ENCODE results near the gene UHRF1. TPM values are rescaled to one million over a fixed set of nuclear protein-coding genes. Genes with fewer than 3 reads are reported as not detected.
"Not testable (repeated sequence)": the region's sequence is repeated elsewhere in the genome, so short reads cannot be mapped to it uniquely, and the experiment has no call there.

Gene UHRF1
- total RNA-seq, 1 donor from 2014 or later = 141 TPM

DNA sequence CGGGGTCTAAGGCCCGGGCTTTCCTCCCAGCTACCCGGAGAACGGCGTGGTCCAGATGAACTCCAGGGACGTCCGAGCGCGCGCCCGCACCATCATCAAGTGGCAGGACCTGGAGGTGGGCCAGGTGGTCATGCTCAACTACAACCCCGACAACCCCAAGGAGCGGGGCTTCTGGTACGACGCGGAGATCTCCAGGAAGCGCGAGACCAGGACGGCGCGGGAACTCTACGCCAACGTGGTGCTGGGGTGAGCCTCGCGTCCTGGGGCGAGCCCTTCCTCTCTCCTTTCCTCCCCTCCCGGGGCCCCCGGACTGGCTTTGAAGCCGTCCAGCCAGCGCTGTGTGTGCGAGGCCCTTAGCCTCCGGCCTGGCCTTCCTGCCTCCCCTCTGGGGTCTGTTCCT lies 23.4 kb downstream of the UHRF1 start:
- intact Hi-C loops (cut with micrococcal nuclease) = no loop called here

DNA sequence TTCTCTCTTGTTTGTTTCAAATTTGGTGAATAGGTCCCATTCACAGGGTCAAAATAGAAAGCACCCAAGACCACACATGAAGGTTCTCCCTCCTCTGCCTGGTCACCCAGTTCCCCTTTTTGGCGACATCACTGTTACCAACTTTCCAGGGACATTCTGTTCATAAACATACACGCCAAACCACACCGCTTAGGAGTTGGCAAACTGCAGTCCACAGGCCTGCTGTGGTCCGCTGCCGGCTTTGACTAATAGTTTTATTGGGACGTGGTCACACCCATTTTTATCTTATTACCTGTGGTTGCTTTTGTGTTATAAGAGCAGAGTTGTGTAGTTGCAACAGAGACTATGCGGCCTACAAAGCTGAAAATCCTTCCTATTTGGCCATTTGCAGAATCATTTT lies 24.2 kb downstream of the UHRF1 start:
- intact Hi-C loops (cut with micrococcal nuclease) = no loop called here

DNA sequence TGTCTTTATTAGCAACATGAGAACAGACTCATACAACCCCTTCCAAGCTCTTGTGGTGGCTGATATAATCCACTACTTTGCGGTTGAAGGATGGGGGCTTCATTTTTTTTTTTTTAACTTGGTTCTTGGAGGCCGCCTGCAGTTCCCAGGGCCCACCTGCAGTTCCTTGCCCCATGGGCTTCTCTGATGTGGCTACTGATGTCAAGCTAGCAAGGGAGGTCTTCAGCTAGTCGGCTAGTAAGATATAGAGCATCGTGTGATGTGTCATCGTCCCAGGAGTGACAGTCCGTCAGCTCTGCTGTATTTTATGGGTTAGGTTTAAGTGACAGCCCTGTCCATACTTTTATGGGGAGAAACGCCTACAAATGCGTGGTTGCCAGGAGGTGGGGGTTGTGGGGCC lies 26.1 kb downstream of the UHRF1 start:
- intact Hi-C loops (cut with micrococcal nuclease) = no loop called here

DNA sequence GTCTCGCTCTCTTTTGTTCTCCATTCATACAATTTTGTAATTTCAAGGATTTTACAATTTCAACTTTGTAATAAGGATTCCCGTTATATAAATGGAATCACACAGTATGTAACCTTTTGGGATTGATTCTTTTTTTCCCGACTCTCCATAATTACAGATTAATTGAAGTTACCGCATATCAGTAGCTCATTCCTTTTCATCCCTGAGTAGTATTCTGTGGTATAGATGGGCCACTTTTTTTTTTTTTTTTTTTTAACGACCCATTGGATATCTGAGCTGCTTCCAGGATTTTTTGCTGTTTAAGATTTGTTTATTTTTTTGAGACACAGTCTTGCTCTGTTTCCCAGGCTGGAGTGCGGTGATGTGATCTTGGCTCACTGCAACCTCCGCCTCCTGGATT lies 27.8 kb downstream of the UHRF1 start:
- intact Hi-C loops (cut with micrococcal nuclease) = no loop called here

DNA sequence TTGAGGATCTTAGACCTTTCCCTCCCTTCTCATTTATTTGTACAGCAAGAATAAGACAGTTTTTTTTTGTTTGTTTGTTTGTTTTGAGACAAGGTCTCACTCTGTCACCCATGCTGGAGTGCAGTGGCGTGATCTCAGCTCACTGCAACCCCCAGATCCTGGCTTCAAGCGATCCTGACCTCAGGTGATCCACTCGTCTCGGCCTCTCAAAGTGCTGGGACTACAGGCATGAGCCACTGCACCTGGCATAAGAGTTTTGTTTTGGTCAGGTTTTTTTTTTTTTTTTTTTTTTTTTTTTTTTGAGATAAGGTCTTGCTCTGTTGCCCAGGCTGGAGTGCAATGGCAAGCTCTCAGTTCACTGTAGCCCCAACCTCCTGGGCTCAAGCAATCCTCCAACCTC lies 29.2 kb downstream of the UHRF1 start:
- intact Hi-C loops (cut with micrococcal nuclease) = not testable (repeated sequence)

DNA sequence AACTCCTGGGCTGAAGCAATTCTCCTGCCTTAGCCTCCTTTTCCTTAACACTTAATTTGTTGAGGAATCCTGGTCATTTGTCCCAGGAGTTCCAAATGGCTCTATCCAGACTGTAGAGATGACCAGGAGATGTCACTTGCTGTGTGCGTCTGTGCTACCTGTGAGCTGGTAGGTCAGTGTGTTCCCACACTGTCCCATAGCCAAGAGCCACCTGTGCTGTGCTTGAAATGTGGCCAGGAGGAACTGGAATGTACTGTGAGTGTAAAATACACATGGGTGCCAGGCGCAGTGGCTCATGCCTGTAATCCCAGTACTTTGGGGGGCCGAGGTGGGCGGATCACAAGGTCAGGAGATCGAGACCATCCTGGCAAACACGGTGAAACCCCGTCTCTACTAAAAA lies 30.2 kb downstream of the UHRF1 start:
- intact Hi-C loops (cut with micrococcal nuclease) = no loop called here

DNA sequence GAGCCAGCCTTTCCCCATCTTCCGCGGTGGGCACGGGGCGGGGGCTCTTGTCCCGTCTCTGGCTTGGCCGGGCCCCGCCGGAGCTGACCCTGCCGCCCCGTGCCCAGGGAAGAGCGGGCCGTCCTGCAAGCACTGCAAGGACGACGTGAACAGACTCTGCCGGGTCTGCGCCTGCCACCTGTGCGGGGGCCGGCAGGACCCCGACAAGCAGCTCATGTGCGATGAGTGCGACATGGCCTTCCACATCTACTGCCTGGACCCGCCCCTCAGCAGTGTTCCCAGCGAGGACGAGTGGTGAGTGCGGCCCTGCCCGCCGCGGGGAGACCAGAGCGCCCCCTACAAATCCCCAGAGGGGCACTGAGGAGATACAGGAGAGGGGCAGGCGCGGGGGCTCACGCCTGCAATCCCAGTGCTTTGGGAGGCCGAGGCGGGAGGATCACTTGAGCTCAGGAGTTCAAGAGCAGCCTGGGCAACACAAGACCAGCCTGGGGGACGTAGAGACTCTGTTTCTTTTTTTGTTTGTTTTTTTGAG lies 32.4 kb downstream of the UHRF1 start:
- intact Hi-C loops (cut with micrococcal nuclease) = not testable (repeated sequence)

DNA sequence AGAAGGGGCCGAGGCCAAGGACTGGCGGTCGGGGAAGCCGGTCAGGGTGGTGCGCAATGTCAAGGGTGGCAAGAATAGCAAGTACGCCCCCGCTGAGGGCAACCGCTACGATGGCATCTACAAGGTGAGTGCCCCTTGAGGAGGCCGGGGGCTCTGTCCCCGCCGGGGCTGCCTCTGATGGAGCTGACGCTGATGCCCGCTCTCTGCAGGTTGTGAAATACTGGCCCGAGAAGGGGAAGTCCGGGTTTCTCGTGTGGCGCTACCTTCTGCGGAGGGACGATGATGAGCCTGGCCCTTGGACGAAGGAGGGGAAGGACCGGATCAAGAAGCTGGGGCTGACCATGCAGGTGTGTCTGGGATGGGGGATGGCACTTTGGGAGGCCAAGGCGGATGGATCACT lies 41.3 kb downstream of the UHRF1 start:
- intact Hi-C loops (cut with micrococcal nuclease) = not testable (repeated sequence)

DNA sequence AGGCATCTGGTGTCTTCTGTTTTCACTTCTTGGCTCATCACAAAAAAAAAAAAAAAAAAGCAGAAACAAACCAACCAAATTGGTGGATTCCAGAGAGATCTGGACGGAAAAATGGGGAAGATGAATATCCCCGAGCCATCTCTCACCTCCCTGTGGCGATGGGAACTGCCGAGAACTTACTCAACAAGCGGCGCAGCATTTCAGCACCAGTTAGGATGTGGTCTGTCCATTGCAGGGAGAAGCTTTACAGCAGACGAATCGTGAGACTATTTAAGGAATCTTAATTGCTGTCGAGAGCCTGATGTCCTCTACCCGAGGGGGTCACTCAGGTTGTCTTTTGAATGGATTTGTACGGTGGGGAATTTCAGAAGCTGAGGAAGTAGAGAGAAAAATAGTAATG lies 42.4 kb downstream of the UHRF1 start:
- intact Hi-C loops (cut with micrococcal nuclease) = no loop called here

DNA sequence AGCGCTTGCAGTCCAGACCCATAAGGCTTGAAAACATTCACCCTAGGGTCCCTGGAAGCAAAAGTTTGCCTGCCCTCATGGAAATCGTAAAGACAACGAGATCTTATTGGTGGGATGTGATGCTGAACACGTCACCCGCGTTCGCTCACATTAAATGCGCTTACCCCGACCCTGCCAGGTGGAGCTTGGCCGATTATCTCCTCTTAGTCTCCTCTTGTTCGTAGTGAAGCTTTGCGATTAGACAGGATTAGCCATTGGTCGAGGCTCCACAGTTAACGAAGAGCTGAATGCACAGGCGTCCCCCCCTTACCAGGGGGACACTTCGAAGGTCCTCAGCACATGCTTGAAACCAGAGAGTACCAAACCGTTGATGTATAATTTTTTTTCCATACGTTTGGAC lies 43.6 kb downstream of the UHRF1 start:
- intact Hi-C loops (cut with micrococcal nuclease) = no loop called here

DNA sequence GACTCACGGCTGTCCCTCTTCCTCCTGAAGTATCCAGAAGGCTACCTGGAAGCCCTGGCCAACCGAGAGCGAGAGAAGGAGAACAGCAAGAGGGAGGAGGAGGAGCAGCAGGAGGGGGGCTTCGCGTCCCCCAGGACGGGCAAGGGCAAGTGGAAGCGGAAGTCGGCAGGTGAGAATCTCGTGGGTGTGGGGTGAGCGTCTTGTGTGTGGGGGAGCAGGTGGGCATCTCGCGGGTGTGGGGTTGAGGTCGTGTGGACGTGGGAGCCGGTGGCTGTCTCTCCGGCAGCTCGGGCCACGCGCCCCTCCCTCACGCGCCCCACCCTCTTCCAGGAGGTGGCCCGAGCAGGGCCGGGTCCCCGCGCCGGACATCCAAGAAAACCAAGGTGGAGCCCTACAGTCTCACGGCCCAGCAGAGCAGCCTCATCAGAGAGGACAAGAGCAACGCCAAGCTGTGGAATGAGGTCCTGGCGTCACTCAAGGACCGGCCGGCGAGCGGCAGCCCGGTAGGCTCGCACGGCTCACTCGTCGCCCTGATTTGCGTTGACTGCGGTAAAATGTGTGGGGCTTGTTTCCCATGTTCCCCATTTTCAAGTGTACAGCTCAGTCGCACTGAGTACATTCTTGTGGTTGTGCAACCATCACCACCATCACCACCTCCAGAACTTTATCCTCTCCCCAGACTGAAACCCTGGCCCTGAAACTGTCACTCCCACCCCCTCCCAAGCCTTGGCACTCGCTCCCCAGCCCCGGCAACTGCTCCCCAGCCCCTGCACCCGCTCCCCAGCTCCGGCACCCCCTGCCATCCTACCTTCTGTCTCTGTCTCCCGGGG lies 45.2 kb downstream of the UHRF1 start:
- intact Hi-C loops (cut with micrococcal nuclease) = not testable (repeated sequence)

DNA sequence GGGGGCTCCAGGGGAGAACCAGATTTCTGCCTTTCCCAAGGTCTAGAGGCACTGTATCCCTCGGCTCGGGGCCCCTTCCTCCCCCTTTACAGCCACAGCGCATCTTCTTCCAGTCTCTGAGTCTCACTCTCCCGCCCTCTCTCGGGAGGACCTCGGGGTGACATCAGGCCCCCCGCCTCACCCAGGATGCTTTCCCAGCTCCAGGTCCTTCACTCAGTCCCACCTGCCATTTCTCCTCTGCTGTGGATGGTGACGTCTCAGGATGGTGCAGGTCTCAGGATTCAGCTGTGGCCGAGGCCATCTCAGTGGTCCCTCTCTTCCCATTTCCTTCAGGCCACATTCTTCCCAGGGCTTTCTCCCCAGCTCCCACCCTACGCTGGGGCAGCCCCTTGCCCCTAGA lies 46.0 kb downstream of the UHRF1 start:
- intact Hi-C loops (cut with micrococcal nuclease) = no loop called here

DNA sequence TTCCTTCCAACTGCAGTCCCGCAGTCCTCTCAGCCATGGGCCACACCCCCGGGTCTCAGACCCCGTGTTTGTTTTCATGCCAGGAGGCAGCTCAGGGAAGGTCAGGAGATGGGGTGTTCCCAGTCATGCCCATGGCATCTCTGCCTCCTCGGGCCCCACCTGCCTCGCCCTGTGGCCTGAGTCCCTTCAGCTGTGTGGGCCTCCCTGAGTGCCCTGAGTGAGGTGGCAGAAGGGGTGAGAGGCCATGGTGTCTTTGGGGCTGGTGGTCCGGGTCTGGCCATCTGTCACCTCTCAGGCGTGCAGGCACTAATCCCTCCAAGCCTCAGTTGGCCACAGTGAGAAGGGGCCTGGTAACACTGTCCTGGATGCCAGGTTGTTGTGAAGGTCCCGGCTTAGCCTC lies 48.7 kb downstream of the UHRF1 start:
- intact Hi-C loops (cut with micrococcal nuclease) = no loop called here

DNA sequence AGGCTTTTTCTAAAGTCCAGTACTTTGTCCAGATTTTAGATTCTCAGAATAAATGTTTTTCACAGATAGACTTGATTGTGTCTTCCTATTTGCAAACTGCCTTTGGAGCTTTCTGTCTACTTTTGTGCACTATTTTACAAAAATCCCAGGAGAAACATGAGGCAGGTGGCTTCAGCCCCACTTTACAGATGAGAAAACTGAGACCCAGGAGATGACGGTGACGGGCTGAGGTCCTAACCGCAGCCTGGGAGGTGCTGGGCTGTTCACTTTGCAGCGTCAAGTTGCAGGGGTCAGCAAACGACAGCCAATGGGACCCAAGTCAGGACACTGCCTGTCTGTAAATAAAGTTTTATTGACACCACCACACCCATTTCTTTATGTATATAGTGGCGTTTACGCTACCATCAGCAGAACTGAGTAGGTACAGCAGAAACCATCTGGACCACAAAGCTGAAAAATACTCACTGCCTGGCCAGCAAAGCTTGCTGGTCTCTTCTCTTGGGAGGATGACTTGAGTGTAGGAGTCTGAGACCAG lies 52.9 kb downstream of the UHRF1 start:
- intact Hi-C loops (cut with micrococcal nuclease) = no loop called here

DNA sequence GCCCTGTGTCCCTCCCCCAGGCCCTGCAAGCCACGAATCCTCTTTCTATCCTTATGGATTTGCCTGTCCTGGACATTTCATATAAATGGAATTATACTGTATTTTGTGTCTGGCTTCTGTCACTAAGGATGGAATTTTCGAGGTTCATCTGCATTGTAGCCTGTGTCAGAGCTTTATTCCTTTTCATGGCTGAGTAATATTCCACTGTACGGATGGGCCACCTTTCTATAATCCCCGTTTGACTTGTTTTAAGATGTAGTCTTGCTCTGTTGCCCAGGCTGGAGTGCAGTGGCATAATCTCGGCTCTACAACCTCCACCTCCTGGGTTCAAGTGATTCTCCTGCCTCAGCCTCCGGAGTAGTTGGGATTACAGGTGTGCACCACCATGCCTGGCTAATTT lies 55.8 kb downstream of the UHRF1 start:
- intact Hi-C loops (cut with micrococcal nuclease) = no loop called here

DNA sequence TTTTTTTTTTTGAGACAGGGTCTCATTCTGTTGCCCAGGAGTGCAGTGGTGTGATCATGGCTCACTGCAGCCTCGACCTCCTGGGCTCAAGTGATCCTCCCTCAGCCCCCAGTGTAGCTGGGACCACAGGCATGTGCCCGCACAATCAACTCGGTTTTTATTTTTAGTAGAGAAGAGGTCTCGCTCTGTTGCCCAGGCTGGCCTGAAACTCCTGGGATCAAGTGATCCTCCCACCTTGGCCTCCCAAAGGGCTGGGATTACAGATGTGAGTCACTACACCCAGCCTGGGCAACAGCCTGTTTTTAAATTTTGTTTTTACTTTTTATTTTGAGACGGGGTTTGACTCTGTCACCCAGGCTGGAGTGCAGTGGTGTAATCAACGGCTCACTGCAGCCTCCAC lies 57.3 kb downstream of the UHRF1 start:
- intact Hi-C loops (cut with micrococcal nuclease) = no loop called here

DNA sequence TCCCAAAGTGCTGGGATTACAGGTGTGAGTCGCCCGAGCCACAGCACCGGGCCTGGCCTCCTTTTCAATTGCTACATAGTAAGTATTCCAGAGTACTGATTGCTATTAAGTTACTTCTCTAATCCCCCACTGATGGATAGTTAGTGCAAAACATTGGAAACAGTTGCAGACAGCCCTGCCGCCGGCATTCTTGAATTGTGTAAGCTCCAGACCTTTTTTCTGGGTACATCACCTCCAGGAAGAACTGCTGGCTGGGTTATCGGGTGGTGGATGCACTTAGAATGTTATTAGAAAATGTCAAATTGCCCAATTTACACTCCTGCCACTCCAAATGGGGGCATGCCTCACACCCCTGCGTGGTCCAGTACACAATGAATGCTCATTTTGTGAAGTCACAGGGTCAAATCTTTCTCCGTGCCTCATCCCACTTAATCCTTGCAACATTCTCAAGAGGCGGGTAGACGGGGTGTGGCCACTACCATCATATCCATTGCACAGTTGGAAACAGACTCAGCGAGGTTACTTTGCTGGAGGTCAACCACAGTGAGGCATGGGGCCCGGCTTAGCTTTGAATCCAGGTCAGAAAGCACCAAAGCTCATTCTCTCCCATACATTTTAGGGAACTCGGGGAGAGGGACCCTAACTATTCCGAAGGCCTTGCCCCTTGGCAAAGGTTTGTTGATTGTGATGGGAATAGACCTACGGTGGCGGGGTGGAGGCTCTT lies 58.6 kb downstream of the UHRF1 start:
- intact Hi-C loops (cut with micrococcal nuclease) = loop anchor here (1.0 to 2.0 kb wide), 2 partner anchors 57 to 177 kb away; partner anchors contain the start of gene FEM1A

DNA sequence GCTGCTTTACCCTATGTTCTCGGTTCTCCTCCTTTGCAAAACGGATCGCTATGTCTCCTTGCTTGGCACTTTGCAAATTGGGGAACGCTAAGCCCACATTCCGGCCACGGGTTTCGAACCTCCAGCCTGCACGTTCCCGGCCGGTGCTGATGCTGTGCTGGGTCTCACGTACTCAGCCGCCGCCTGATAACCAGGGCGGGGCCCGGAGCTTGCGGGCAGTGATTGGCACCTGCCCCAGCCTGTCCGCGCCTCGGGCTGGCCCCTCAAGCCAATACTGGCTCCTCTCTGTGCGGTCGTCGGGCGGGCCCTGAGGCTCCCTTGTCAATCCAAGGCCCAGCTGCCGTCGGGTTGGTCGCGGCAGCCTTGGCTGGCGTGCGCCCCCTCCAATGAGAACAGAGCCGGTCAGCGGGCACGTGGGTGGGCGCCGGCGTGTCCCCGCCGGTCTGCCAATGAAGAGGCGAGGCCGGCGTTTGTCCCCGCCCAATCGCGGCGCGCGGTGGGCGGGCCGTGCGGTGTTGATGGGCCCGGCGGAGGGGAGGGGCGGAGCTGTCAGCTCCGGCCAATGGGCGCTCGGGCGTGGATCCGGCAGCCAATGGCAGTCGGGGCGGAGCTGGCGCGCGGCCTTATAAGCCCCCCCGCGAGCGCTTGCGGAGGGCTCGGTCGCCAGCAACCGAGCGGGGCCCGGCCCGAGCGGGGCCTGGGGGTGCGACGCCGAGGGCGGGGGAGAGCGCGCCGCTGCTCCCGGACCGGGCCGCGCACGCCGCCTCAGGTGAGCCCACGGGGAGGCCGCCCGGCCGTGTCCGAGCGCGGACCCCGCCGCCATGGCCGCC lies 59.4 kb downstream of the UHRF1 start, which contains the start of gene KDM4B:
Gene KDM4B (plus strand): TSS at position 652 of the 830 bp plus-strand sequence. CDS start 63,778 bp downstream, outside the sequence.
- intact Hi-C loops (cut with micrococcal nuclease) = loop anchor here (1.0 to 2.0 kb wide), 2 partner anchors 58 to 177 kb away; partner anchors contain the start of gene FEM1A

DNA sequence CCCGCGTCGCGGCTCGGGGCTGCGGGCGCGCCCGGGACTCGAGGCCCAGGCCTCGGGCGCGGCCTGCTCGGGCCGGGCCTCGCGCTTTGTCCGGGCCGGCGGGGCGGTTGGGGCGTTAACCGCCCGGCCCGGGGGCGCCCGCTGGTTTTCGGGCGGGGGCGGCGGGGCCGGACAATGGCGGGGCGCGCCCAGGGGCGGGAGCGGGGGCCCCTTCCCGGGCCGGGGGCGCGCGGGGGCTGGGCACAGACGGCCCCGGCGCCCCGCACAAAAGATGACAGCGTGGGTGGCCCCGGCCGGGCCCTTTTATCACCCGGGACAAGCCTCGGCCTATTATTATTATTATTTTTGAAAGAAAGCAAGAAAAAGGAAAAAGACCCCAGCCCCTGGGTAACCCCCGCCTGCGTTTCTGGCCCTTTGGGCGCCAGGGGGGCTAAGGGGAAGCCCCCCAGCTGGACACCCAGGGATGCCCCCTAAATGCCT lies 60.0 kb downstream of the UHRF1 start:
- intact Hi-C loops (cut with micrococcal nuclease) = loop anchor here (2.0 kb wide), 1 partner anchor 59 kb away; no protein-coding TSS in a partner anchor

DNA sequence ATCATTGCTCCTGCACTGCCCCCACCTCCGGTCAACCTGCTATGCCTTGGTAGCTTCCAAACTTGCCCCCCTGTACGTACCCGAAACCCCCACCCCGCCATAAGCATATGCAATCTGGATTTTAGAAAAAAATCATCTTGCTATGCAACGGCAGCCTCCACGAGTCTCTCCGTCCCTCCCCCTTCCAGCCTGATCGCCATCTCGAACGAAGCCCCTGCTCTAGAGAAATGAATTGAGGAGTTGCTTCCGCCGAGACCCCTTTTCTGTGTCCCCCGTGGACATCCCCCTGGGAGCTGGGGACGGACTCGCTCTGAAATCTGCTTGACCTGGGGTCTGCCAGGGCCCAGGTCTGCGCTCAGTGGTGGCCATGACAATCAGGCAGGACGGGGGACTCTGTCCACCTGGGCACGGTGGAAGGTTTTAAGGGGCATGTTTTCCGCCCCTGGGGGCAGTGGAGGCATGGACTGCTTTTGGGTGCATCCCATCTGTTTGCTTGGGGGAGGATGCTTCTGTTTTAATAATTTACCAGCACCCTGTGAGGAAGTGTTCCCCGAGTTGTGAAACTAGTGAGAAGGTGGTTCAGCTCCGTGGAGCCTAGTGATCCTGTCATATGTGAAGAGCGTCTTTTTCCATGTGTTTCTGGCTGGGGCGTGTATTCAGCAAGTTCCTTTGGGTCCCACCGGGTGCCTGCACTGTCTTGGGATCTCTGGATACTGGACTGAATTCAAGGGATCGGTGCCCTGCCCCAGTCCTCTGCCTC lies 60.7 kb downstream of the UHRF1 start:
- intact Hi-C loops (cut with micrococcal nuclease) = loop anchor here (2.0 kb wide), 1 partner anchor 59 kb away; no protein-coding TSS in a partner anchor

All from T-helper 2 cell treated with Interferon-gamma antibody and Interleukin-4, amounts not matched to agents 100 ng/mL and 5 ng/mL, for 36 hours (primary cell).